CD4-positive, alpha-beta T cell (primary cell): ENCODE data around the gene MCF2L2. TPM values are rescaled to one million over a fixed set of nuclear protein-coding genes. Genes with fewer than 3 reads are reported as not detected.

Experiments used
- ATAC-seq: fragments of 200-7000 bp; cut with Tn5 transposase; one replicate; pipeline ENCODE4 v1.10.0; 2022; ENCODE audit warnings: mild to moderate bottlenecking; ENCODE audit not compliant: poor library complexity
- CTCF ChIA-PET: fragments of 350-600 bp; sonication (Branson Sonifier 250); formaldehyde crosslinking; loops from one replicate; lab custom pipeline; 2021; ENCODE audit warnings: antibody characterized with exemption, inconsistent platforms; lab: Charles Lee
- POLR2A ChIA-PET: fragments of 350-600 bp; sonication (Branson Sonifier 250); formaldehyde crosslinking; loops from one replicate; lab custom pipeline; 2021; ENCODE audit warnings: antibody characterized with exemption, inconsistent platforms; lab: Charles Lee
- DNase-seq, 14 experiments: peaks; one replicate each; pipeline ENCODE4 v3.0.0-alpha.2; 2013 to 2020; ENCODE audit warnings: mixed read lengths in 2 of 14
- H3K27ac ChIP-seq, 2 donors: one replicate each; pipeline versions ENCODE4 v1.5.1 to v1.7.0; 2013; ENCODE audit warnings: low read length in 2 of 2, low read depth in 1 of 2, mild to moderate bottlenecking in 1 of 2
- H3K27me3 ChIP-seq, 2 experiments: 1 replicate in 1 of 2; 2 replicates in 1 of 2; pipeline versions ENCODE4 v1.6.1 to v1.7.0; 2013; ENCODE audit warnings: low read length in 2 of 2, control low read depth in 1 of 2, mild to moderate bottlenecking in 1 of 2, moderate library complexity in 1 of 2; ENCODE audit not compliant: insufficient read depth in 2 of 2, control insufficient read depth in 1 of 2
- H3K36me3 ChIP-seq: one replicate; pipeline ENCODE4 v1.6.1; 2013; ENCODE audit warnings: low read length, control low read depth; ENCODE audit not compliant: insufficient read depth
- H3K4me1 ChIP-seq: one replicate; pipeline ENCODE4 v1.6.1; 2013; ENCODE audit warnings: low read length, control low read depth; ENCODE audit not compliant: insufficient read depth
- H3K4me3 ChIP-seq: one replicate; pipeline ENCODE4 v1.5.1; 2013; ENCODE audit warnings: mild to moderate bottlenecking, low read length, moderate library complexity
- H3K9me3 ChIP-seq, 2 experiments: 1 replicate in 1 of 2; 2 replicates in 1 of 2; pipeline versions ENCODE4 v1.6.1 to v1.7.0; 2013; ENCODE audit warnings: low read length in 2 of 2, mild to moderate bottlenecking in 2 of 2, control low read depth in 1 of 2, moderate library complexity in 1 of 2; ENCODE audit not compliant: control insufficient read depth in 1 of 2, insufficient read depth in 1 of 2
- H3K27ac Mint-ChIP-seq: one replicate; pipeline ENCODE4 v1.8.0; 2020; ENCODE audit warnings: mixed read lengths
- H3K27me3 Mint-ChIP-seq: one replicate; pipeline ENCODE4 v1.8.0; 2021; ENCODE audit warnings: mixed read lengths
- H3K36me3 Mint-ChIP-seq: one replicate; pipeline ENCODE4 v1.8.0; 2021; ENCODE audit warnings: low read depth, mixed read lengths
- H3K4me1 Mint-ChIP-seq: one replicate; pipeline ENCODE4 v1.8.0; 2021; ENCODE audit warnings: low read depth, mixed read lengths
- H3K4me3 Mint-ChIP-seq: one replicate; pipeline ENCODE4 v1.8.0; 2020; ENCODE audit warnings: mild to moderate bottlenecking, mixed read lengths
- H3K9me3 Mint-ChIP-seq: one replicate; pipeline ENCODE4 v1.8.0; 2020; ENCODE audit warnings: mixed read lengths
- intact Hi-C, 2 experiments: fragments of 100-400 bp; cut with DNase I in 1 of 2; cut with micrococcal nuclease in 1 of 2; formaldehyde crosslinking; loops; one replicate each; pipeline versions ENCODE4 v1.15.1 to v1.9.0; 2023 to 2025; cut with DNase I, micrococcal nuclease
- total RNA-seq, 174 experiments: library from RNA in 2 of 174; stranded (reverse) in 2 of 174; gene quantifications; one replicate each; pipeline ENCODE4 v1.2.3 and lab custom pipeline; 2021 to 2026
- TF ChIP-seq, protein P1 (sequence below): fragments of 200-600 bp; IDR thresholded peaks from one replicate; pipeline ENCODE4 v1.8.0; 2022; ENCODE audit warnings: antibody characterized with exemption, mild to moderate bottlenecking

Gene MCF2L2
- total RNA-seq, 2 experiments from 2014 or later, result 3.8 to 4.1 TPM

DNA sequence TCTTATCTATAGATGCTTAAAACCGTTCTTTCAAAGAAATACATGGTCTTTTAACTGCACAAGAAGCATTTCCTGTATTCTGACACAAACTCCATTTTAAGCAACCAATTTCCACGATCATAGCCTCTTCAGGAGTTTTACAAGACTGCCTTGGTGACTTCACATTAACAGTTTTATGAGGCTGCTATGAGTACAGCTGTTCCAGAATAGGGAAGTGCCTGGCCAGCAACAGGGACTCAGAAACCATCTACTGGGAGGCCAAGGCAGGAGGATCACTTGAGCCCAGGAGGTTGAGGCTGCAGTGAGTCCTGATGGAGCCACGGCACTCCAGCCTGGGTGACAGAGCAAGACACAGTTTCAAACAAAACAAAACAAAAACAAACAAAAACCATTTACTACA lies 96.9 kb downstream of the MCF2L2 start:
- POLR2A ChIA-PET, result no interaction called here
- TF ChIP-seq, protein P1, sequence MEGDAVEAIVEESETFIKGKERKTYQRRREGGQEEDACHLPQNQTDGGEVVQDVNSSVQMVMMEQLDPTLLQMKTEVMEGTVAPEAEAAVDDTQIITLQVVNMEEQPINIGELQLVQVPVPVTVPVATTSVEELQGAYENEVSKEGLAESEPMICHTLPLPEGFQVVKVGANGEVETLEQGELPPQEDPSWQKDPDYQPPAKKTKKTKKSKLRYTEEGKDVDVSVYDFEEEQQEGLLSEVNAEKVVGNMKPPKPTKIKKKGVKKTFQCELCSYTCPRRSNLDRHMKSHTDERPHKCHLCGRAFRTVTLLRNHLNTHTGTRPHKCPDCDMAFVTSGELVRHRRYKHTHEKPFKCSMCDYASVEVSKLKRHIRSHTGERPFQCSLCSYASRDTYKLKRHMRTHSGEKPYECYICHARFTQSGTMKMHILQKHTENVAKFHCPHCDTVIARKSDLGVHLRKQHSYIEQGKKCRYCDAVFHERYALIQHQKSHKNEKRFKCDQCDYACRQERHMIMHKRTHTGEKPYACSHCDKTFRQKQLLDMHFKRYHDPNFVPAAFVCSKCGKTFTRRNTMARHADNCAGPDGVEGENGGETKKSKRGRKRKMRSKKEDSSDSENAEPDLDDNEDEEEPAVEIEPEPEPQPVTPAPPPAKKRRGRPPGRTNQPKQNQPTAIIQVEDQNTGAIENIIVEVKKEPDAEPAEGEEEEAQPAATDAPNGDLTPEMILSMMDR, result no peak
- H3K4me1 ChIP-seq, result no peaks in the 10 kb centered on the region
- no peaks in the 10 kb centered on the region for H3K27me3 Mint-ChIP-seq
- no peaks in the 10 kb centered on the region for H3K36me3 Mint-ChIP-seq
- no peaks in the 10 kb centered on the region for H3K9me3 Mint-ChIP-seq
- no peaks in the 10 kb centered on the region for H3K36me3 ChIP-seq
- H3K9me3 ChIP-seq, result no peaks in the 10 kb centered on the region
- DNase-seq (no peak), ATAC-seq (no peak)
- no peaks in the 10 kb centered on the region for H3K27me3 ChIP-seq
- H3K27ac ChIP-seq, result no peak overlapping the region
- CTCF ChIA-PET, result no interaction called here
- no peaks in the 10 kb centered on the region for H3K4me1 Mint-ChIP-seq
- H3K27ac Mint-ChIP-seq, result no peak overlapping the region
- no peak overlapping the region for H3K4me3 Mint-ChIP-seq
- no peak overlapping the region for H3K4me3 ChIP-seq
- intact Hi-C loops, result no loop called here

DNA sequence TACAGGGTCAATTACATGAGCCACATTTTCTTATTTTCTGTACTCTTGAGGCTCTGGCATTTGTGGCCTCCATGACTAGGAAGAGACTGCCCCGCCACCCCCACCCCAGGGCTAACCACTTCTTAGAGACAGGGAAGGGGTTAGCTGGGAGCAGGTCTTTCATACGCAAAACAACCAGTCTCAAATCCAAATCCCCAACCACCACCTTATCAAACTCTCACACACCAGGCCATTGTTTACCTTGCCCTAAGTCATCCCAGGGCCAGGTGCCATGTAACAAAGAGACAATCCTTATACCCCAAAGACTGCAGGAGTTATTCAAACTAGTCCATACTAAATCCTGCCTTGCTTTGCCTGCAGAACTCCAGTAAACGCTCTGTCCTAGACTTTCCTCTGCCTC lies 97.5 kb downstream of the MCF2L2 start:
- no peaks in the 10 kb centered on the region for H3K27me3 ChIP-seq
- TF ChIP-seq, protein P1, result no peak
- DNase-seq (no peak), ATAC-seq (no peak)
- intact Hi-C loops, result no loop called here
- H3K4me3 Mint-ChIP-seq, result no peak overlapping the region
- no peak overlapping the region for H3K27ac ChIP-seq
- H3K36me3 ChIP-seq, result no peaks in the 10 kb centered on the region
- H3K27me3 Mint-ChIP-seq, result no peaks in the 10 kb centered on the region
- no peaks in the 10 kb centered on the region for H3K36me3 Mint-ChIP-seq
- CTCF ChIA-PET, result no interaction called here
- no peaks in the 10 kb centered on the region for H3K4me1 ChIP-seq
- H3K4me3 ChIP-seq, result no peak overlapping the region
- POLR2A ChIA-PET, result no interaction called here
- no peaks in the 10 kb centered on the region for H3K4me1 Mint-ChIP-seq
- no peak overlapping the region for H3K27ac Mint-ChIP-seq
- no peaks in the 10 kb centered on the region for H3K9me3 Mint-ChIP-seq
- no peaks in the 10 kb centered on the region for H3K9me3 ChIP-seq

DNA sequence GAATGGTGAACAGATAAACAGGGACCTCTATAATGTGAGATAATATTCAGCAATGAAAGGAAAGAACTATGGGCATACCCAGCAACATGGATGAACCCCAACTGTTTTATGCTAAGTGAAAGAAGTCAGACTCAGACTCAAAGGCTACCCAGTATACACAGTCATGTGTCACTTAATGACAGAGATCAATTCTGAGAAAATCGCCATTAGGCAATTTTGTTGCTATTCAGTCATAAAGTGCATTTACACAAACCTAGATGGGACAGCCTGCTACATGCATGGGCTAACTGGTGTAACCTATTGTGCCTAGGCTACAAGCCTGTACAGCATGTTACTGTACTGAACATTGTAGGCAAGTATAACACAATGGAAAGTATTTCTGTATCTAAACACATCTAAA lies 98.9 kb downstream of the MCF2L2 start:
- Histone ChIP-seq H3K4me1 (no peaks in the 10 kb centered on the region), H3K36me3 (no peaks in the 10 kb centered on the region), H3K4me3 (no peak overlapping the region), H3K9me3 (no peaks in the 10 kb centered on the region), H3K27ac (no peak overlapping the region), H3K27me3 (no peaks in the 10 kb centered on the region)
- Mint-ChIP-seq H3K9me3 (no peaks in the 10 kb centered on the region), H3K27me3 (no peaks in the 10 kb centered on the region), H3K36me3 (no peaks in the 10 kb centered on the region), H3K4me3 (no peak overlapping the region), H3K4me1 (no peaks in the 10 kb centered on the region), H3K27ac (no peak overlapping the region)
- TF ChIP-seq, protein P1, result no peak
- no peak for ATAC-seq
- DNase-seq, result no peak
- POLR2A ChIA-PET, result no interaction called here
- CTCF ChIA-PET, result no interaction called here
- intact Hi-C loops, result no loop called here
